MM.1S (cell line): ENCODE results near the gene PDHA2.
A peak's percentile ranks its signal among the peaks of the same experiment; 100 is the strongest.

Source experiments
- EZH2 ChIP-seq: fragments of 300-600 bp; sonication (generic); optimal IDR thresholded peaks from 2 replicates; pipeline ENCODE3; 2017; ENCODE audit warnings: low read depth, mild to moderate bottlenecking, antibody characterized with exemption, low read length, mixed read lengths
- TF ChIP-seq, protein P1 (sequence below): fragments of 300-600 bp; sonication (generic); IDR thresholded peaks from 2 replicates; pipeline ENCODE4 v1.5.1; 2016; ENCODE audit warnings: antibody characterized with exemption, low read length, mixed read lengths

DNA sequence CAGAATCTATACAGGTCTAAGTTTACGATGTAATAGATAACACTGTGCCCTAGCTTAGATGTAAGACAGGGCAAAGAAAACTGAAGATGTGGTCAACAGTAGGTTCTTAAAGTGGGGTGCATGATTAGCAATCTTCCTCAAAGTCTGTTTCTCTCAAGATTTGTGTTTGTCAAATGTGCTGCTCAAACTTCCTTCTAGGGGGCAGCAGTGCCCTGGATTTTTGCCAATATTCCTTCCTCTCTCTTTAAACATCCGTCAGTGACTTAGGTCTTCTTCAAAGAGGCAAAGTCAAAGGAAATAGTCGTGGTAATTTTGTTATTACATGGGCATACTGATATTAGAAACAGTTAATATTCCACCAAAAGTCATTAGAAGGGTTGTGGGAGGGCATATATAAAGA is 4.2 kb upstream of the PDHA2 start:
- TF ChIP-seq, protein P1, sequence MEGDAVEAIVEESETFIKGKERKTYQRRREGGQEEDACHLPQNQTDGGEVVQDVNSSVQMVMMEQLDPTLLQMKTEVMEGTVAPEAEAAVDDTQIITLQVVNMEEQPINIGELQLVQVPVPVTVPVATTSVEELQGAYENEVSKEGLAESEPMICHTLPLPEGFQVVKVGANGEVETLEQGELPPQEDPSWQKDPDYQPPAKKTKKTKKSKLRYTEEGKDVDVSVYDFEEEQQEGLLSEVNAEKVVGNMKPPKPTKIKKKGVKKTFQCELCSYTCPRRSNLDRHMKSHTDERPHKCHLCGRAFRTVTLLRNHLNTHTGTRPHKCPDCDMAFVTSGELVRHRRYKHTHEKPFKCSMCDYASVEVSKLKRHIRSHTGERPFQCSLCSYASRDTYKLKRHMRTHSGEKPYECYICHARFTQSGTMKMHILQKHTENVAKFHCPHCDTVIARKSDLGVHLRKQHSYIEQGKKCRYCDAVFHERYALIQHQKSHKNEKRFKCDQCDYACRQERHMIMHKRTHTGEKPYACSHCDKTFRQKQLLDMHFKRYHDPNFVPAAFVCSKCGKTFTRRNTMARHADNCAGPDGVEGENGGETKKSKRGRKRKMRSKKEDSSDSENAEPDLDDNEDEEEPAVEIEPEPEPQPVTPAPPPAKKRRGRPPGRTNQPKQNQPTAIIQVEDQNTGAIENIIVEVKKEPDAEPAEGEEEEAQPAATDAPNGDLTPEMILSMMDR = peak; percentile 18; the same call in 1 of the 2 replicates
- no peak for TF ChIP-seq EZH2
